Endodermal cell (in vitro differentiated cells): Measurements from ENCODE around the gene SYTL5. TPM values are rescaled to one million over a fixed set of nuclear protein-coding genes. Genes with fewer than 3 reads are reported as not detected.

Experiments used
- DNase-seq: peaks from one replicate; pipeline ENCODE4 v3.0.0-alpha.2; 2017
- H3K27ac ChIP-seq: 2 replicates; pipeline ENCODE4 v1.5.1; 2013; ENCODE audit warnings: mild to moderate bottlenecking, low read depth, low read length, moderate library complexity
- H3K27me3 ChIP-seq: 2 replicates; pipeline ENCODE4 v1.6.1; 2013; ENCODE audit warnings: mild to moderate bottlenecking, low read length, moderate library complexity; ENCODE audit not compliant: insufficient read depth, control insufficient read depth, poor library complexity, severe bottlenecking
- H3K36me3 ChIP-seq: 2 replicates; pipeline ENCODE4 v1.7.0; 2013; ENCODE audit warnings: mild to moderate bottlenecking, low read length, moderate library complexity; ENCODE audit not compliant: control insufficient read depth, insufficient read depth
- H3K4me1 ChIP-seq: one replicate; pipeline ENCODE4 v1.7.0; 2013; ENCODE audit warnings: low read length; ENCODE audit not compliant: control insufficient read depth, insufficient read depth
- H3K4me3 ChIP-seq: 2 replicates; pipeline ENCODE4 v1.5.1; 2013; ENCODE audit warnings: mild to moderate bottlenecking, low read length, moderate library complexity
- H3K9ac ChIP-seq: 2 replicates; pipeline ENCODE4 v1.6.1; 2013; ENCODE audit warnings: mild to moderate bottlenecking, low read length, moderate library complexity; ENCODE audit not compliant: poor library complexity, severe bottlenecking; ENCODE audit errors: extremely low read depth
- H3K9me3 ChIP-seq: 2 replicates; pipeline ENCODE4 v1.6.1; 2013; ENCODE audit warnings: mild to moderate bottlenecking, low read length, moderate library complexity; ENCODE audit not compliant: control insufficient read depth
- H3K27ac Mint-ChIP-seq: 2 replicates; pipeline ENCODE4 v1.8.0; 2020; ENCODE audit warnings: mixed read lengths
- H3K27me3 Mint-ChIP-seq: 2 replicates; pipeline ENCODE4 v1.8.0; 2021; ENCODE audit warnings: mild to moderate bottlenecking, mixed read lengths; ENCODE audit not compliant: insufficient read depth
- H3K36me3 Mint-ChIP-seq: 2 replicates; pipeline ENCODE4 v1.8.0; 2020; ENCODE audit warnings: low read depth, mixed read lengths
- H3K4me1 Mint-ChIP-seq: 2 replicates; pipeline ENCODE4 v1.8.0; 2020; ENCODE audit warnings: mixed read lengths
- H3K4me3 Mint-ChIP-seq: 2 replicates; pipeline ENCODE4 v1.8.0; 2020; ENCODE audit warnings: mild to moderate bottlenecking, moderate library complexity, mixed read lengths
- H3K9me3 Mint-ChIP-seq: 2 replicates; pipeline ENCODE4 v1.8.0; 2020; ENCODE audit warnings: mild to moderate bottlenecking, mixed read lengths
- WGBS, 2 experiments: methylation state at CpG; one replicate each; pipeline versions ENCODE4 v1.1.5 to v1.1.7; 2013; ENCODE audit warnings: missing lambda C conversion rate in 2 of 2, mixed read lengths in 1 of 2; ENCODE audit not compliant: insufficient coverage in 1 of 2, insufficient read length in 1 of 2; 5-methylcytosine and 5-hydroxymethylcytosine counted together
- total RNA-seq, 2 donors: library from RNA; stranded (reverse); fragmentation: NEBNext Ultra II Directional in 1 of 2; extraction: Animal tissue kit (Norgen Biotek cat#: 25700) in 1 of 2; gene quantifications; 2 replicates in 1 of 2; 3 replicates in 1 of 2; pipeline ENCODE4 v1.2.1, GENCODE V29; 2021
- TF ChIP-seq, protein P1 (sequence below): fragments of 200-600 bp; sonication (generic); conservative IDR thresholded peaks from 2 replicates; pipeline ENCODE4 v1.5.0; 2021; ENCODE audit warnings: antibody characterized with exemption, mild to moderate bottlenecking

Gene SYTL5
- total RNA-seq, 2 donors from 2014 or later, result 8.1 to 8.6 TPM

DNA sequence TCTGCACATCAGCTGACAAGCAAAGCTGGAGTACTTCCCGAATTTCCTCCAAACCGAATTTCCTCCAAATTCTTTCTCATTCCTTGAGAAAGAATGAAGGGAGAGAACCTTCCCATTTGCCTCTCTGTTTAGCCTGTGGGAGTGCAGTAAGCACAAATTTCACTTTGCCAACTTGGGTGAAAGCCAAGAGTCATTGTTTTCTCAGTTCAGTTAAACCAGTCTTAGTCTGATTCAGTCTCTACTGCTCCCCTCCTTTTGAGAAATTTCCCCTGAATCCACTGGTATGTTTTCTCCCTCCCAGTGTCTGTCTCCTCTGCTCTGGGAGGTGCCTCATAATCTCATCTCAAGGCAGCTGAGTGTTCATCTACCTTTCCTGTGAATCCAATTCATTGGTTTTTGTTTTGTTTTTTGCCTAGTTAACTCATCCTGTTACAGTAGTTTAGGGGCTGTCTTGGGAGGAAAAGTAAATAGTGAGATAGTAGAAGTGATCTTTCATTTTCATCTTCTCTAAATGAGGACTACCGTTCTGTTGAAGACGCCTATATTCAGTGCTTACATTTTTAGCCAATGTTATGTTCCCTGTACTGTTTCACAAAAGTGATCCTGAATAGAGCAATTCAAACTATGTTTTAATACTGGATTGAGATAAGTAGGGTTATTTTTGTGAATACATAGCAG is 49.0 kb downstream of the SYTL5 start:
- H3K9ac ChIP-seq, result no peak overlapping the region
- TF ChIP-seq, protein P1, sequence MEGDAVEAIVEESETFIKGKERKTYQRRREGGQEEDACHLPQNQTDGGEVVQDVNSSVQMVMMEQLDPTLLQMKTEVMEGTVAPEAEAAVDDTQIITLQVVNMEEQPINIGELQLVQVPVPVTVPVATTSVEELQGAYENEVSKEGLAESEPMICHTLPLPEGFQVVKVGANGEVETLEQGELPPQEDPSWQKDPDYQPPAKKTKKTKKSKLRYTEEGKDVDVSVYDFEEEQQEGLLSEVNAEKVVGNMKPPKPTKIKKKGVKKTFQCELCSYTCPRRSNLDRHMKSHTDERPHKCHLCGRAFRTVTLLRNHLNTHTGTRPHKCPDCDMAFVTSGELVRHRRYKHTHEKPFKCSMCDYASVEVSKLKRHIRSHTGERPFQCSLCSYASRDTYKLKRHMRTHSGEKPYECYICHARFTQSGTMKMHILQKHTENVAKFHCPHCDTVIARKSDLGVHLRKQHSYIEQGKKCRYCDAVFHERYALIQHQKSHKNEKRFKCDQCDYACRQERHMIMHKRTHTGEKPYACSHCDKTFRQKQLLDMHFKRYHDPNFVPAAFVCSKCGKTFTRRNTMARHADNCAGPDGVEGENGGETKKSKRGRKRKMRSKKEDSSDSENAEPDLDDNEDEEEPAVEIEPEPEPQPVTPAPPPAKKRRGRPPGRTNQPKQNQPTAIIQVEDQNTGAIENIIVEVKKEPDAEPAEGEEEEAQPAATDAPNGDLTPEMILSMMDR, result no peak
- no peaks in the 10 kb centered on the region for H3K9me3 ChIP-seq
- H3K4me3 ChIP-seq, result no peak overlapping the region
- WGBS, 2 experiments, result 92% methylated on average over 4 of the region's 4 CpGs; no CpG with 5 or more reads in 1 of the 2 experiments
- Mint-ChIP-seq H3K4me1 (peaks cover 4% of the 10 kb centered on the region), H3K27ac (no peak overlapping the region), H3K27me3 (no peaks in the 10 kb centered on the region), H3K9me3 (peaks cover 28% of the 10 kb centered on the region), H3K4me3 (no peak overlapping the region), H3K36me3 (no peaks in the 10 kb centered on the region)
- H3K27ac ChIP-seq, result no peak overlapping the region
- no peaks in the 10 kb centered on the region for H3K4me1 ChIP-seq
- DNase-seq, result no peak
- H3K27me3 ChIP-seq, result no peaks in the 10 kb centered on the region
- no peaks in the 10 kb centered on the region for H3K36me3 ChIP-seq

DNA sequence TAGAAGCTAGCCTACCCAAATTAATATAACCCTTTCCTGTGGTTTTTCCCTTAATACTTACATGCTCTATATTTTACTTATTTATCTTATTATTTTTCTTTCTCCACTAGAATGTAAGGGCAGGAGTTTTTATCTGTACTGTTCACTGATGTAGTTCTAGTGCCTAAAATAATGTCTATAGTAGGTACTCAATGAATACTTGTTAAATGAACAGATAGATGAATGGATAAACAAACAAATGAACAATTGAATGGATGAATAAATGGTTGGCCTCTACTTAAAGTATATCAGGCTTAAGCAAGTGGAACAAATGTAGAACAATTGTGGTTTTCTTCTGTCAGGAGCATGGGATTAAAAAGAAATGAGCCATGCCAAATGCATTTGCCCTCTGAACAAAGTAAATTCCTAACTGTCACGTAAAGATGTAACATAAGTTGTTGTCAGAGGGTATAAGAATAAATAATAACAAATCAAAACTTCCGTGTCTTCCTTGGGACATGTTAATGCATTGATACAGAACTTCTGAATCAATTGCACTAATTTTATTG is 54.1 kb downstream of the SYTL5 start:
- Histone ChIP-seq H3K4me1 (no peaks in the 10 kb centered on the region), H3K4me3 (no peak overlapping the region), H3K36me3 (no peaks in the 10 kb centered on the region), H3K27me3 (no peaks in the 10 kb centered on the region), H3K9me3 (no peaks in the 10 kb centered on the region), H3K27ac (no peak overlapping the region), H3K9ac (no peak overlapping the region)
- Mint-ChIP-seq H3K4me1 (peaks cover 5% of the 10 kb centered on the region), H3K27ac (no peak overlapping the region), H3K9me3 (peaks cover 13% of the 10 kb centered on the region), H3K4me3 (no peak overlapping the region), H3K27me3 (no peaks in the 10 kb centered on the region), H3K36me3 (no peaks in the 10 kb centered on the region)
- TF ChIP-seq, protein P1, result no peak
- no CpG with 5 or more reads among the region's 2 CpGs for WGBS, 2 experiments
- DNase-seq, result no peak

DNA sequence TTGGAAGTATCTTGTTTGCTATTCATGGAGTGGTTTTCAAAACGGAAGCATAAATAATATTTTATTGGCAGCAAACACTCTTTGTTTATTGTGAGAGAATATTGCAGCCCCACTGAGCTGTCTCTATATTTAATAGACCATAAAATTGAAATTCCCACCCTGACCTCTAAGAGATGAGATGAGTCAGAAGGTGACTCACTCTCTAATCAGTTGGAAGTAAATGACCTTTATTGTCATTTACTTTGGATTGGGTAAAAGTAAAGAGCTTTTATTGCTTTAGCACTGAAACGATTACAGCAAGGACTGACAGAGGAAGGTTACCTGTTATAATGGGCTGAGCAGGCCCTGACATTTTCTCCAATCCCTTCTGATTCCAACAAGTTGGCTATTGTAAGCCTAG is 55.0 kb downstream of the SYTL5 start:
- H3K4me3 ChIP-seq, result no peak overlapping the region
- H3K27me3 ChIP-seq, result no peaks in the 10 kb centered on the region
- H3K27me3 Mint-ChIP-seq, result no peaks in the 10 kb centered on the region
- WGBS, 2 experiments, result 53% methylated on average over 2 of the region's 2 CpGs; no CpG with 5 or more reads in 1 of the 2 experiments
- no peaks in the 10 kb centered on the region for H3K36me3 ChIP-seq
- no peaks in the 10 kb centered on the region for H3K36me3 Mint-ChIP-seq
- no peaks in the 10 kb centered on the region for H3K4me1 ChIP-seq
- peaks cover 4% of the 10 kb centered on the region for H3K4me1 Mint-ChIP-seq
- TF ChIP-seq, protein P1, result no peak
- DNase-seq, result no peak
- no peak overlapping the region for H3K4me3 Mint-ChIP-seq
- no peak overlapping the region for H3K9ac ChIP-seq
- H3K9me3 ChIP-seq, result no peaks in the 10 kb centered on the region
- H3K27ac ChIP-seq, result no peak overlapping the region
- H3K27ac Mint-ChIP-seq, result no peak overlapping the region
- H3K9me3 Mint-ChIP-seq, result peaks cover 11% of the 10 kb centered on the region
